ENCODE measurements around the gene DNAH8.

DNAH8 gene

DNA sequence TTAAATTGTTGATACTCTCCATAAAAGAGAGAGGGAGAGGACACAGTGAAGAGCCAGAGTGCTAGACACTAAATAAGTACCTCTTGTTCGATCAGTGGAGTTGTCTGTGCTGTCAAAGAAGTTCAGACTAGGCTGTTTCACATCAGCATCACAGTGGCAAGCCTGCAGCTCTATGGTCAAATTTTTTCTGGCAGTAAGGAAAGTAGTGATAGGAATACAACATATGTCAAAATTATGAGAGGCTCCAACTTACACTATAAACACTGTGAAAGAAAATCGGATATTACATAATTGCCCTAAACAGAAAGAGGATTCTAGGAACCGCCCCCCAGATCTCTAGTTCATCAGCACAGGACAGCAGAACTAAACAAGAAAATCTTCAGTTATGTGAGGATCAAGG, 23.1 kb downstream of the DNAH8 start:
- DNase-seq (ENCODE audit: low read depth in 2 of 2, low spot score in 1 of 2): no peak

DNA sequence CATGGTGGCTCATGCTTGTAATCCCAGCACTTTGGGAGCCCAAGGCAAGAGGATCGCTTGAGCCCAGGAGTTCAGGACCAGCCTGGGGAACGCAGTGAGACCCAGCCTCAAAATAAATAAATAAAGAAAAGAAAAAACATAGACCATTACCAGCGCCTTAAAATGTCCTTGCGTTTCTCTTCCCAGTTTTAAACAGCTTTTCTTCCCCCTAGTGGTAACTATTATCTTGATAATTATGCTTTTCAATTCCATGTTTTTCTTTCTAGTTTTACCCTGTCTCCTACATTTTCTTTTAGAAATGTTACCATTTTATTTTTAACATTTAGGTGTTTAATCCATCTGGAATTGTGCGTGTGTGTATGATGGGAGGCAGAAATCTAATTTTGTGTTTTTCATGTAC, 24.4 kb downstream of the DNAH8 start:
- DNase-seq (ENCODE audit: low read depth in 2 of 2, low spot score in 1 of 2): no peak

DNA sequence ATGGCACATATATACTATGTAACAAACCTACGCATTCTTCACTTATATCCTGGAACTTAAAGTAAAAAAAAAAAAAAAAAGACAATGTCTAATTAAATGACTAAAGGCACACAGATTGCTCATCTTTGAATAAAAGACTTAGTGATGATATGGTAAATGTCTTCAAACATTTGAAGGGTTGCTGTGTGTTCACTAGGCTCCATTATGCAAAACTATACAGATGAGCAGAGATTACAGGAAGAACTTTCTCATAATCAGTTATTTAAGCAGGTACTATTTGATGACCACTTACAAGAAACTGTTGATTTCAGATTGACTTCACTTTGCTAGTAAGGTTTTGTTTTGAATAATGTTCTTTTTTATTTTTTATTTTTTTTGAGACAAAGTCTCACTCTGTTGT, 34.4 kb downstream of the DNAH8 start:
- DNase-seq (ENCODE audit: low read depth in 2 of 2, low spot score in 1 of 2): no peak

DNA sequence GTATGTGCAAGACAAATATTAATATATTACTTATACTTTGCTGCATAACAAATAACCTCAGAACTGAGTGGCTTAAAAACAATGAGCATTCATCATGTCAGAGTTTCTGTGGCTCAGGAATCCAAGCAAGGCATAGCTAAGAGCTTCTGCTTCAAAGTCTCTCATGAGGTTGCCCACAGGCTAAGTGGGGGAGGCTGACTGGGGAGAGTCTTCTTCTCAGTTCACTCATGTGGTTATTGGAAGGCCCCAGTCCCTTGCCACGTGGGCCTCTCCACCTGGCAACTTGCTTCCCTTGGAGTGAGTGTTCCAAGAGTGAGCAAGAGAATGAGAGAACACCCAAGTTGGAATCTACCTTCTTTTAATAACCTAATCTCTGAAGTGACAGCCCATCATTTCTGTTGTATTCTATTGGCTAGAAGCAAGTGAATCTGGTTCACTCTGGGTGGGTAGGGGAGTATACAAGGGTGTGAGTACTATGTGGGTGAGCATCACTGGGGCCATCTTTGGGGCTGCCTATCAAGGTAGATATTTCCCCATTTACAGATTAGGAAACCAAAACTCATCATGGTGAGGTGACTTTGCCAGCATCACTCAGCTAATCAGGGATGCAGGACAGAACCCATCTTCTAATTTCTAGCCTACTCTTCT, 36.0 kb downstream of the DNAH8 start:
- no peak for DNase-seq (ENCODE audit: low read depth in 2 of 2, low spot score in 1 of 2)

DNA sequence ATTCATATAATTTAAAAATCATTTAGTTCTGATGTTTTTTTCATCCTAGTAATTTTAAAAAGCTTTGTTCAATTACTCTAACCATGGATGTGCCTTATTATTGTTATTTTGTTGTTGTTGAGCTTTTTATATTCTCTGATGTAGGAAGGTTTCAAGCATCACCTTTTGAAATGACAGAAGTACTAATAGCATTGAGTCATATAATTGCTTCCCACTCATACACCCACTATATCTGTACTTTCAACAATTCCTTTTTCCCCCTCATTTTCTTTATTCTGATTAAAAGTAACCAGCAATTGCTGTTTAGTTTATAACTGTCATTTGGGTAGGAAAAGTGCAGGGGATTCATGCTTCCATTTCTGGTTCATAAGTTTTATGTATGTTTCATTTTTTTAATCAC, 38.6 kb downstream of the DNAH8 start:
- no peak for DNase-seq (ENCODE audit: low read depth in 2 of 2, low spot score in 1 of 2)

DNA sequence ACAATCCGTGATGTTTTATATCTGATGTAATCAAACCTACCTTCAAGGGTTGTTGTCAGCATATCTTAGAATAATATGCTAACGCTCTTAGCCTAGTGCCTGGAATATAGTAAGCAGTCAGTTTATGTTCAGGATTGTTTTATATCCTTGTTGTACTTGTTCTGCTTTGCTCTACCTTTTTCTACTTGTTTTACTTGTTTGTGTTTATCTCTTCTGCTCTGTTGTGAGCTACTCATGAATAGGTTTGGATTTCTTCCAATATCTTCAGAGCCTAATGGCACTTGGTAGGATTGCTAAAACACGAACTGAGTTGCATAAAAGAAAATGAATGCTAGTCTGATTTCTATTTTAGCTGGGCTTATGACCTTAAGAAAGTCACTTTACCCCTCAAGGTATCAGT, 40.1 kb downstream of the DNAH8 start:
- no peak for DNase-seq (ENCODE audit: low read depth in 2 of 2, low spot score in 1 of 2)

DNA sequence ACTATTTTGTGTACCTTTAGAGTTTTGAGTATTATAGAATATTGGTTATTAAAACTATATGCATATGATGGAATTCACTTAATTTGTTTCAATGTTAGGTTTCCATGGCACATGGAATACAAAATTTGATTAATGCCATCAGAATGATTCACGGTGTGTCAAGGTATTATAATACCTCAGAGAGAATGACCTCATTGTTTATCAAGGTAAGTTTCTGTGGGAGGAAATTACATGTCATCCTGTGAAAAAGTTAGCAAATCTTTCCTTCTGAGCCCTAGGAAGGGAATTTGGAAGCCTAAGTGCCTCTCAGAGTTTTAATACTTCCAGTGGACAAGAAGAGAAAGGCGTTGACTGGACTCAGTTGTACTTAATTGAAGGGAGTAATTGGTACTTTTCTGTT, 40.8 kb downstream of the DNAH8 start:
- no peak for DNase-seq (ENCODE audit: low read depth in 2 of 2, low spot score in 1 of 2)

DNA sequence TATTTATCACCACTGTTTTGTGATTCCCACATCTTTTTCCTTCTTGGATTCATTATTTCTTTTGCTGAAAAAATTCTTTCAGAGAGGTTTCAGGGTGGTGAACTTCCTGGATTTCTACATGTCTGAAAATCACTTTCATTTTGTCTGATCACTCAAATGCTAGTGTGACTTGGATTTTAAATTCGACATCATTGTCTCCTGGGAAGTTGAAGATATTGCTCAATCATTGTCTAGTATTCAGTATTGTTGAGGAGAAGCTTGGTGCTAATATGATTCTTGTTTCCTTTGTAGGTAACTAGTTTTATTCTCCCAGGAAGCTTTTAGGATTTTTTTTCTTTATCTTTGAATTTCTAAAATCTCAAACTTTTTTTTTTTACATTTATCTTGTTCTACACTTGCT, 45.0 kb downstream of the DNAH8 start:
- no peak for DNase-seq (ENCODE audit: low read depth in 2 of 2, low spot score in 1 of 2)

DNA sequence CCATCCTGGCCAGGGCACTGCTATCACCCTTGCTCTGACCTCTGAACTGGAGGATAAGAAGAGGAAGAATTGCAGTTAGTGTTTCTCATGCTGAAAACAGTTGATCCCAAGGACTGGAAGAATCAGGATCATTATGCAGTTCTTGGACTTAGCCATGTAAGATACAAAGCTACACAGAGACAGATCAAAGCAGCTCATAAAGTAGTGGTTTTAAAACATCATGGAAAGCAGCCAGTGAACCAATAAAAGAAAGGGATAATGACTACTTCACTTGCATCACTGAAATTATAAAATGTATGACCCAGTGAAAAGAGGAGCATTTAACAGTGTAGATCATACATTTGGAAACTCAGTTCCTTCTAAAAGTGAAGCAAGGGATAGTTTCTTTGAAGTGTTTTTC, 47.7 kb downstream of the DNAH8 start:
- DNase-seq (ENCODE audit: low read depth in 2 of 2, low spot score in 1 of 2): no peak

DNA sequence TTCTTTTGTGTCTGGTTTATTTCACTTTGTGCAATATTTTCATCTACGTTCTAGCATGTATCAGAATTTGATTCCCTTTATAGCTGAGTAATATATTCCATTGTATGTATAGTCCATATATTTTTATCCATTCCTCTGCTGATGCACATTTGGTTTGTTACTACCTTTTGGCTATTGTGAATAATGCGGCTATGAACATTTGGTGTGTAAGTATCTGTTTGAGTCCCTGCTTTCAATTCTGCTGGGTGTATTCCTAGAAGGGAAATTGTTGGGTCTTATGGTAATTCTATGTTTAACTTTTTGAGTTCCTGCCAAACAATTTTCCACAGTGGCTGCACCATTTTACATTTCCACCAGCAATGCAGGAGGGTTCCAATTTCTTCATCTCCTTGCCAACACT, 52.4 kb downstream of the DNAH8 start:
- no peak for DNase-seq (ENCODE audit: low read depth in 2 of 2, low spot score in 1 of 2)

DNA sequence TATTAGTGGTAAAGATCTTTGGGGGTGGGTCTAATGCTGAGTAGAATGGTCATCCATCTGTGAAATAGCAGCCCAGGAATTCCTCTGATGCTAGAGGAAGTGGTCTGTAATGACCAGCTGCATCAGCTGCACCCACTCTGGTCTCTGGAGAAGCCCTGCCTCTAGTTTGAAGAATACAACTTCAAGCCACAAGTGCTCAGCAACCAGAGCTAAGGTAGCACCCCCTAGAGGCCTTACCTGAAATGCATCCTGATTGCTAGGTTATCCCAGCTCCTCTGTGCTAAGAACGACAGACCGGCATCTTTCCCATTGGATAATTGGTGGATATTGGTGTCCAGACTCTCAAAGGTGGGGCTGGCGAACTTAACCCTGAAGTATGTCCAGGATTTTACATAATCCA, 58.2 kb downstream of the DNAH8 start:
- DNase-seq (ENCODE audit: low read depth in 2 of 2, low spot score in 1 of 2): no peak

DNA sequence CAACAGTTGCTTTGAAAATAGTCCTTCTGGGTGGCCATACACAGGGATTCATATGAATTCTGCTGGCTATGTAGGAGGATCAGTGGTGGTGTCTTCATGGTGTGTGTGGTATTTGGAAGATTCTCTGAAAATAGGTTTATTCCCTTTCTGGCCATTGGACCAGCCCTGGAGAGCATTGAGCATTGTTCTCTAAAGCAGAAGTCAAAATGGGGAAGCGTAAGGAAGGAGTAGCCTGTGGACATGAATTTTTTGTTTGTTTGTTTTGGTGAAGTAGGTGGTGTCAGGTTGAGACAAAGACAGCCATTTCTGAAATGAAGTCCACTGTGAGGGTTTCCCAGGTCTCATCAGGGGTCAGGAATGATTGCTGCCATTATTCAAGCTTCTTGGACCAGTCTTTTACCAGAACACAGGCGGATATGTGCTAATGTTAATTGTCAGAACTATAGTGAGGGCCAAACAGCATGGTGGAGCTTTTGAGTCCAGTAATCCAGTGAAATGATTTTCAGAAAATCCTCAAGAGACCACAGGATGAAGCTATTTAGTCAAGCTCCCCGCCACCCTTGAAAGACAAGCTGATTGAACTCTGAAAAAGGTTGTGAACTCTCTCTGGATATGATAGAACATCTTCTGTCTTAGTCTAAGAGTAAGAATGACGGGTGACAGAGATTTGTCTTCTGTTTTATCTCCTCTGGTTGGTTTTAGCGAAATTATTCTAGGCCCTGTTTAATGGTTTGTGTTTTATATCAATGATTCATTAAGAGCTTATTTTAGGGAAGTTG, 60.0 kb downstream of the DNAH8 start:
- no peak for DNase-seq (ENCODE audit: low read depth in 2 of 2, low spot score in 1 of 2)

DNA sequence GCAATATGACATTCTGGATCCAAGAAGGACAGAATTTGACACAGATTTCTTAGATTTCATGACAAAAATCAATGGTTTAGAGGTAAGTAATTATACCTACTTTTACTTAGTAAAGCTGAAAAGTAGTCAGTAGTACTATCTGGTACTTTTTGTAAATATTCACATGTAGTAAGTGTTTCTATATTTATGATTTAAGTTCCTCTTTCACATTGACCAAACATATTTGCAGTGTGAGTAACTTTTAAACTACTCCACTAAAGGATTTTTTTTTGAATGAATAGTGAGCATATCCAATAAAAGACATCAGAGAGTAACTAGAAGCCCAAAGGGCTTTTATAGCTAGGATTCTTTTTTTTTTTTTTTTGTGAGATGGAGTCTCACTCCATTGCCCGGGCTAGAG, 60.8 kb downstream of the DNAH8 start:
- DNase-seq (ENCODE audit: low read depth in 2 of 2, low spot score in 1 of 2): no peak

DNA sequence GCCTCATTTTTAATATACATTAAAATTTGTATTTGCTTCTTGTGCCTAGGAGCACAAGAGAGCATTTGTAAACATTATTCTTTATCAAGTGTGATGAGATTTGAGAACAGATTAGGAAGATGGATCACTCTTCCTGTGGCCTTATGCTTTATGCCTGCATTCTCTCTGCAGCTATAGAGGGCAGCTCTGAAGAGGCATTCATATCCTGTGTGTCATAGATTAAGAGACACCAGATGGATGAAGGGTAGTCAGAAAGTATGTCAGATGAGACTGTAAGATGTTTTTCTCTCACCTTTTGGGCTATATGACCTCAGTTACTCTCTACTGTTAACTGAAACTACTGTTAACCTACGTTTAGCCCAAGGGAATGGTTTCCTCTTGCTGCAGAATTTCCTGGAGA, 61.4 kb downstream of the DNAH8 start:
- no peak for DNase-seq (ENCODE audit: low read depth in 2 of 2, low spot score in 1 of 2)

DNA sequence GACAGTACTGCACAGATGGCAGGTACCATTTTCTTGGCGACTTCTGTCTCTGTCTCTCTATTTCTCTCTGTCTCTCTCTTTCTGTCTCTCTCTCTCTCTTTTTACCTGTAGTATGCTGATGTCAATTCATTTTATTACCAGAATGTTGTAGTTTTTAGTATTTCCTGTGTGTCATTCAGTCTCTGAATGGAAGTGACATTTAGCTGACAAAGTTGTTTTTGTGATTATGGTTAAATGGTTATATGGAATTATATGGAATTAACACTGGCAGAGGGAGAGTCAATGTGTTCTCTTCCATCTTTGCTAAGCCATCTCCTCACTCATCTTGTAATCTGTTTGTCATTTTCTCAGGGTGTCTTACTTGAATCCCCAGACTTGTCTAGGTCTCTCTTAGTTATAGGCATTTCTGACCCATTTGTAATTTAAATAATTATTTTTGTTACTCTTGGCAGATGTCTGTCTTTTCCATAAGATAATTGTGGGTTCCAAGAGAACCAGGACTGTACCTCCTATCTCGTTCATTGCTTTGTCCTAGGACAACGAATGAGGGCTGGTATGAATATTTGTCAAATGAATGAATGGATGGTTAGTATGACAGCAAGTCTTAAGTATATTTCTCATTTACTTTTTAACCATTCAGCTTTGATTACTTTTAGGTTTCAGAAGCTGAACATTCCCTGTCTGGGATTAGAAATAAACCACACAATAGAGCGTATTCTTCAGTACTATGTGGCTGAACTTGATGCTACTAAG, 64.4 kb downstream of the DNAH8 start:
- no peak for DNase-seq (ENCODE audit: low read depth in 2 of 2, low spot score in 1 of 2)

DNA sequence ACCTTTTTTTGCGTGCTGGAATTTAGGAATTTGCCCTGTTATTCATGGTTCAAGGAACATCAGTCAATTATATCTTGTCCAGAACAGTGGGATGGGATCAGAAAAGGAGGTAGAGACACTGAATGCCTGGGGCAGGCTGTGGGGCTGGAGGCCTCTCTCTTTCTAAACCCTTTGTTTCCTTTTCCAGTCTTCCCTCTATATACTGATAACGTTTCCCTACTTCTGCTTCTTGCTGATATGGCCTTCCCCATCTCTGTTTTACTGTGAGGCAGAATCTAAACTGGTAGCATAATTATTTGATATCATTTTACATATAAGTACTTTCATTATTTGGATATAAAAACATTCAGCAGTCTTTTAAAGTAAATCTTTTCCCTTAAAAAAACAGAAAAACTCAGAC, 67.5 kb downstream of the DNAH8 start:
- DNase-seq (ENCODE audit: low read depth in 2 of 2, low spot score in 1 of 2): no peak

DNA sequence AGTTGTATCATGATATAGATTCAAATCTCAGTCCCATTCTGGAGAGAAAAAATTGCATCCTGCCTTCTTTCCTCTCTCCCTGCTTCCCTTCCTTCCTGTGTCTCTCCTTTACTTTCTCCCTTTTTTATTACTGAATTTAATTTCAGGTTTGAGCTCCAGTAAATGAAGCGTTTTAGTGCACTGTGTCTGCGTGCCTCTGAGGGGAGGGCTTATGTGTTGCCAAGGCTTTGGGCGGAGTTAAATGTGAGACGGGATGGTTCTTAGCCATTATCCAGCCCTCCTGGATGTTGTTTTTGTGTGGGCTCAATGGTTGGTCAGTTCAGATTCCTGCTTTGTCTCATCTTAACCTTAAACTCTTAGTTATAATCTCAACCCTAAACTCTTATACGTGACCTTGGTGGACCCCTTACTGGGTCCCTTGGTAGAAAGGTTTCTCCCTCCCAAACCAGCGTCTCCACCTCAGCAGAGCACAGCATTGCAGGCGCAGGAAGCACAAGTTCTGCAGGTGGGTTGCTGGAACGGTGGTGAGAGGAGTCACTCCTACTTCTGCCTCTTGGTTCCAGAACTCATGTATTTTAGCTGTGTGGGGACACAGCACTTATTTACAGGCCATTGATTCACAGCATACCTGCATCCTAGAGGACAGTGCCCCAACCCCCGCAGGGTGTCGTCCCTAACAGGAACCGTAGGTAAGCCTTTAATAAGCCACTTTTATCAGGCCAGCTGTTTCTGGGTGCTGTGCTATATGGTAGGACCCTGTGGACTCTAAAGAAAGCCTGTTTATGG, 68.5 kb downstream of the DNAH8 start:
- no peak for DNase-seq (ENCODE audit: low read depth in 2 of 2, low spot score in 1 of 2)

DNA sequence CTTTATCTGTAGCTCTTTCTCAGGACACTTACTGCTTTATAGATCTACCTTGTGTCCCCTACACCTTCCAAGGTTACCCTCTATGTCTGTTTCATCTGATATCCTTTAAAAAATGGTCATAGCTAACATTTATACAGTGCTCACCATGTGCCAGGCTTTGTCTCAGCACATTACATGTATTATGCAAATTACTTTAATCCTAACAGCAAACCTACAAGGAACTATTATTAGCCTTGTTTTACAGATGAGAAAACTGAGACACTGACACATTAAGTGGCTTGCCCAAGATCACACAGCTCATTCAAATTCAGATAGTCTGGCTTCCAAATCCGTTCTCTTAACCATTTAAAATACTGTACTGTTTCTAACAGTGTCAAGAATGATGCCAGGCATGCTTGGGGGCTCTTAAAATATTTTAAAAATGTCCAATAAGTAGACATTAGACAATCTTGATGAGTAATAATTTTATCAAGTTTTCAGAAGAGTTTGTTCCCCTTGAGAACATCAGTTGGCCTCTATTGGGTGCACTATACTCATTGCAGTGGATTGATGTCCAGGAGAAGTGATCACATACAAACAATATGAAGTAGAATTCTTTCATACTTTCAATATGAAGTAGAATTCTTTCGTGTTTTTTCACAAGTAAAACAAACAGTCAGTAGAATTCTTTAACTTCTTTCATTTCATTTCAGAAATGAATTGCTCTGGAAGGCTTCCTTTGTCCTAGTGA, 69.6 kb downstream of the DNAH8 start:
- no peak for DNase-seq (ENCODE audit: low read depth in 2 of 2, low spot score in 1 of 2)

DNA sequence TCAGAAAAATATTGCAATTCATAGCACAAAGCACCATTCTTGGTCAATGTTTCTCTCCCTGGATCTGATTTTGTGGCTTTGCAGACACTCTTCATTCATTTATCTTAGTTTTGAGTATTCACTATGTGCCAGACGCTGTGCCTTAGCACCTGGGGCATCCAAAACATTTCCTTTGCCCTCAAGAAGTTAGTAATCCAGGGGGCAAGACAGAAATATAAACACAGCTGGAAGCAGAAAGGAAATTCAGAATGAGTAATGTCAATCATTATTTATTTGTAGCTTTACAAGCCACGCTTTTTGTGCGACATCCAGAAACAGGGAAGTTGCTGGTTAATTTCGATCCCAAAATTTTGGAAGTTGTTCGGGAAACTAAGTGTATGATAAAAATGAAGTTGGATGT, 71.4 kb downstream of the DNAH8 start:
- DNase-seq (ENCODE audit: low read depth in 2 of 2, low spot score in 1 of 2): no peak

DNA sequence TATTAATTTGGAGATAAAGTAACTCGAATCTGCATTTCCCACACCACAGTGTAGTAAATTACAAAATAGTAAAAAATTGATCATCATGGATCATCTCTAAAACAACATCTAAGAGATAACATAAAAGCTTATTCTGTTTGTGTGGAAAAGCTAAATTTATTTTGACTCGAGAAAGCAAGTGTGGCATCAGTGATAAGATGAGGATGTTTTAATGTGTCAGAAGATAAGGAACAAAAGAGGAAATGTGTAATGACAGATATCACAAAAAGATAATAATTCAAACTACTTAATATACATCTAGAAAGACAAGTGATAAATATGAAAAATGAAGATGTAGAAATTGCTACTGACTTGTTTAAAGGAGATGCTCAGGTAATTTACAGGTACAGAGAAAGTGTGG, 74.1 kb downstream of the DNAH8 start:
- DNase-seq (ENCODE audit: low read depth in 2 of 2, low spot score in 1 of 2): no peak

DNA sequence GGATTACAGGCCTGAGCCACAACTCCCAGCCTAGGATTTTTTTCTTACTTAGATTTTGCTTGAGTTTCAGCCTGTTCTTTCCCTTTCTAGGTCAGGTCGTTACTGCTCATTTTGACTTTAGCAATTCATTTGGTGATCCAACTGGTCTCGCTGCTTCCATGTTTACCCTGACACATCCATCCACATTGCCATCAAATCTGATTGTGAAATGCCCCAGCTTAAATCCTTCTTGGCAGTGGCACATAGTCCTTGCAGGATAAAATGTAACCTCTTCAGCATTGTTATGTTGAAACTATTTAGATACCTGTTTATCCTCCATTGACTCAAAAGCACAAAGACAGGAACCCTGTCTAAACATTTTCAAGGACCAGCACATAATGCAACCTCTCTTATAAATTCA, 77.2 kb downstream of the DNAH8 start:
- no peak for DNase-seq (ENCODE audit: low read depth in 2 of 2, low spot score in 1 of 2)

Data from stimulated activated CD8-positive, alpha-beta memory T cell treated with anti-CD3 and anti-CD28 coated beads, Interleukin-4, amount 100 ng/mL, for 1 hour (primary cell).